GM21360 (cell line): ENCODE results near the gene PASK.

Experiments used
- ATAC-seq: cut with Tn5 transposase; IDR thresholded peaks from one replicate; pipeline ENCODE4 v1.9.1; 2021; ENCODE audit warnings: mild to moderate bottlenecking, moderate library complexity; ENCODE audit not compliant: unreplicated experiment

The PASK gene

DNA sequence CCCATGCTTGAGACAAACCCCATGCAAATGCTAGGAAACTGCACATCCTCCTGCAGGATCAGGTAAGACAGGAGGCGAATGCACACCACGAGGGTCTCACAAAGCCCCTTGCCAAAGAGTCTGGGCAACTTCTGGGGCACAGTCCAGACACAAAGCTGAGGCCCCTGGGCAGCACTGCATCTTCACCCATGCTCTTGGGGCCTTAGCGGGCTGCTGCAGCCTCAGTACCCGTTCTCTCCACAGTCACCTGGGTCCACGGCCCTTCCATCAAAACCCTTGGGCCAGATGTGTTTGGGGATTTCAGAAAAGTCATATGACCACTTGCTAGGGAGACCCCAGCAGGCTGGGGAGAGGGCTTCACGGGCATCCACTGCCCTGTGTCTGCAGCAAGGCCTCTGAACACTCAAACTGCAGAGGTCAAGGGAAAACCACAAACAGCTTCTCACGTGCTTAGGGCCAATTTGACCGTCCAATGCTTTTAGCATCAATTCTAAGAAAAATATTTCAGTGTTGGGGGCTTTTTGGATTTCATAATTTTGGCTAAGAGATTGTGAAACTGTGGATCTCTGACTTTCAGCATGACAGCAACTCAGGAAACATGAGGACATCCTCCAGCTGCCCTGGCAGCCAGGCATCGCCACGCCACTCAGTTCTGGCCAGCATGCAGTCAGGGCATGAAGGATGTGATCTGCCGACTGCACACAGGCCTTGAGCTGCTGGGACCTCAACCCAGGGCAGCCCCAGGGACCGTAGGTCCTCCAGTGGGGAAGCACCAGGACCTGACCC, 20.0 kb downstream of the PASK start:
- no peak for ATAC-seq

DNA sequence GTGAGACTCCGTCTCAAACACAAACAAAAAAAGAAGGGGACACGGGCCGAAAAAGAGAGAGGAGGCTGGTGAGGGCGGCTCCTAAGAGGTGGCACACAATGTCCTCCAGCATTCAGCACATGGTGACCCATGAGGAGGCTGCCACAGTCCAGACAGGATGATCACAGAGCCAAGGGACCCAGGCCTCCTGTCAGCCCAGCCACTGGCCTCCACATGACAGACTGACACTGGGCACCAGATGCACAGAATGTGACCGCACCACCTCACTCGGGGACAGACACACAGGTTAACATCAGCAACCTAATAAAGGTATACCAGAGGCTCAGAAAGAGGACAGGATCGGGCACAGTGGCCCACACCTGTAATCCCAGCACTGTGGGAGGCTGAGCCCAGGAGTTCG, 21.0 kb downstream of the PASK start:
- ATAC-seq, result no peak

GRCh38 chr2:241126771-241127202, 22.5 kb downstream of the PASK start:
- ATAC-seq, result no peak

DNA sequence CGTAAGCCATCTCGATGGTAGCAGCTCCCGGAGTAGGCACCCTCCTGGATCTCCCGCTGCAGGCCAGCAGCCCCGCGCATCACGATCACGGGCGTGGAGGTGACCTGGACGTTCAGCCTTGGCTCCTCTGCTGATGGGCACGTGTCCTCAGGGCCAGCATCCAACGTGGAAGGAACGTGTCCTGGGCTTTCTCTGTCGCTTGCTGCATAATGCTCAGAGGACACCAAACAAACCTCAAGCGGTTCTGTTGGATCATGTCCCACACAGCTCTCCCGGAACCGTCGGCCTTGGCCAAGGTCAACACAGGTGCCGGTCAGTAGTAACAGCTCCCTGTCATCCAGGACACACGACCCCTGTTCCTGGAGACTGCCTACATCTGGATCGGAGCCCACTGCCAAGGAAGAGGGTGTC, 23.1 kb downstream of the PASK start:
- ATAC-seq, result no peak

DNA sequence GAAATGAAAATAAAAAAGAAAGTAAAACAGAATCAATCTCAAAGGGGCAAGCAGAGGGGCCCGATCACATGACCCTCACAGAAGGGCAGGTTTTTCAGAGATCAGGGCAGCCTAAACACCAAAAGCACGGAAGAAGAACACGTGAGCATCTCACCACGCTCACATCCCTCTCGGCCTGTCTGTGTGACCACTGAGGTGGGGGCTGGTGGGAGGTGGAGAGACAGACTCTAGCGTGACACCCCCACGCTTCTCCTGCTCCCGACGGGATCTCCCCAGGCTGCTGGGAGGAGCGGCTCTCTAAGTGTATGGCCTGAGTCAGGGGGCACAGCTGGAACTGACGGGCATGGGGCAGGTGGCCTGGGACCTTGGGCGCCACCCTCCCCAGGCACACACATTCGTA, 23.6 kb downstream of the PASK start:
- ATAC-seq, result no peak

- no peak for ATAC-seq
Measured at GRCh38 chr2:241123816-241124536, 25.3 kb downstream of the PASK start.

- ATAC-seq, result no peak
Measured at GRCh38 chr2:241122376-241123002, 26.8 kb downstream of the PASK start.

DNA sequence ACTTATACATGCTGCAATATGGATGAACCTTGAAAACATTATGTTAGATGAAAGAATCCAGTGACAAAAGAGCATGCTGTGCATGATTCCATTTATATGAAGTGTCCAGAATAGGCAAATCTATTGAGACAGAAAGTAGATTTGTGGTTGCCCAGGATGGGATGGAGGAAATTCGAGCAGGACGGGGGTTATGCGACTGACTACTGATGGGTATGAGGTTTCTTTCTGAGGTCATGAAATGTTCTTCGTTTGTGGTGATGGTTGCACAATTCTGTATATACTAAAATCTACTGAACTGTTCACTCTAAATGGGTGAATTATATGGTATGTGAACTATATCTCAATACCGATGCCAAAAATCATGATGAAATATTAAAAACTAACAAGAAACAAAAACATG, 28.3 kb downstream of the PASK start:
- no peak for ATAC-seq

- ATAC-seq, result no peak
Measured at GRCh38 chr2:241120440-241120839, 28.8 kb downstream of the PASK start.

GRCh38 chr2:241118737-241119505, 30.4 kb downstream of the PASK start:
- no peak for ATAC-seq

DNA sequence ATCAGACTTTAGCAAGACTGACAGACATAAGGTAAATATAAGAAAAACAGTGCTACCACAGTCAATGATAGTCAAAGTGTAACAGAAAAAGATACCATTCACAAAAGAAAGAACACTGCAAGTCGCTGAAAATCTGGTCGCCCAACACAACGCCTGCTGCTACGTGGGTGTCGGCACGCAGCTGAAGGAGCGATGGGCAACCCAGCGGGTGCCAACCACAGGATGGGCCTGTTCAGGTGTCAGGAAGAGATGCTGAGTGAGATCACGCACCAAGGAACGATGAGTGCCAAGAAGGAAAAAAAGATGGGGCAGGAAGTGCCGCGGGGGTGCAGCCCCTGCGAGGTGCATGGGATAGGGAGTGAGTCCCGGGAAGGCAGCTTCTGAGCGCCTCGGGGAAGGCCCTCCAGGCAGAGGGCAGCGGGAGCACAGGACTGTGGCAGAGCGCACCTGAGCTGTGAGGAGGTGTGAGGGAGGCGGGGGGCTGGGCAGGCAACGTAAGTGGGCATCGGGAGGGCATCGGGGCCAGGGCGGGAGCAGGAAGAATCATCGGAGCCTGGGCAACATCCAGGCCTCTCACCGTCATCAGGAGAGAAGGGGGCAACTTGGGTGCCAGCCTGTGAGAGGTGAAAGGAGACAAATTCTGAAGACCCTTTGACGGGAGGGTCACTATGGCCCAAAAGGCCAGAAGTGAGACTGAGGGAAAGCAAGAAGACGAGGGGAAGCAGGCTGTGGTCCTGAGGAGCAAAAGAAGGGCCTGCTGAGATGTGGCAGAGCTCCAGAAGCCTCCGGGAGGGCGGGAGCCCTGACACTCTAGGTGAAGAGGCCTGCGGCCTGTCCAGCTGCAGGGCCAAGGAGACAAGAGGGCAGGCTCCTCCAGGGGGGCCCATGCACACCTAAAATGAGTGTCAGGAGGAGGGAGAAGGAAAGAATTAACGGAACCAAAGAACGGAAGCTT, 32.4 kb downstream of the PASK start:
- ATAC-seq, result no peak

GRCh38 chr2:241115361-241115760, 33.9 kb downstream of the PASK start:
- ATAC-seq, result no peak

DNA sequence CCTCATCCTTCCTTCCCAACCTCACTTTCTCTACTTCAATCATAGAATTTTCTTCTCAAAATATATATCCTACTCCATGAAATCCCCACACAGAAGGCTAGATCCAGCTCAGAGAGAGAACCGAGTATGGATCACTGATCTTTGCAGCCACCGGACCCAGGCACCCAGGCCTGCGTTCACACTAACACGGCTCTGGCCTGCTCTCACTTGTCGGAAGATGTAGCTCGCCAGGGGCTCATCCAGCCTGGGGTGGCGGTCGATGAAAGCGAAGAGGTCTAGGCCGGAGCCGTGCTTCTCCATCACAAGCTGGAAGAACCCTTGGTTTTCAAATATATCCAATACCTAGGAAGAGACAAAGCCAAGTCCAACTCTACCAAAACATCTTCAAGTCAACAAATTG, 34.4 kb downstream of the PASK start:
- ATAC-seq, result no peak

GRCh38 chr2:241112592-241112991, 36.7 kb downstream of the PASK start:
- ATAC-seq, result no peak

DNA sequence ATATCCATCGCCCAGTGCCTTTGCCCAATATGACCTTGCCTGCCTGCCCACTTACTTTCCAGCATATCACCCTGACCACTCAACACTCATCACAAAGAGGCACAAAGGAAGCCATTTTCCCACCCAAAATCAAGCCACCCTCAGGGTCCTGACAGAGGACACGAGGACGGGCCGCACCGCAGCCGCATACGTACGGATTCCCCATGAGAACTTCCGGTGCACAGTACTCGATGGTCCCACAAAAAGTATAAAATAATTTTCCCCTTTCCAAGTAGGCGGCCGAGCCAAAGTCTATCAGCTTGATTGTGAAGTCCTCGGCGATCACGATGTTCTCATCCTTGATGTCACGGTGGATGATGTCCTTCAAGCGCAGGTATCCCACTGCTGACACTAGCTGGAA, 37.2 kb downstream of the PASK start:
- ATAC-seq, result no peak

DNA sequence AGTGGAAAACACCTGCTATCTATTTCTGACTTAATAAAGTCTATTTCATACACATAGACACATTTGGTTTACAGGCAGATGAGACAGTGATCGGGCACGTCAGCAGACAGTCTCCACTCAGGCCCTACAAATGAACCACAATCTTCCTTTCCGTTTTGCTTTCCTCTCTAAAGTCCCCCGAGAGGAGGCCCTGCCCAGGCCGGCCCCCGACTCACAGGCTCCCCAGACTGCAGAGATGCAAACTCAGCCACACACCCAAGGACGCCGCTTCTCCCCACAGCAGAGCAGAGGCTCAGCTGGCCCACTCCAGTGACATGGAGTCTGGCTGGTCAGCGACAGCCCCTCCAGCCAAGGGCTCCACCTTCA, 37.8 kb downstream of the PASK start:
- no peak for ATAC-seq

DNA sequence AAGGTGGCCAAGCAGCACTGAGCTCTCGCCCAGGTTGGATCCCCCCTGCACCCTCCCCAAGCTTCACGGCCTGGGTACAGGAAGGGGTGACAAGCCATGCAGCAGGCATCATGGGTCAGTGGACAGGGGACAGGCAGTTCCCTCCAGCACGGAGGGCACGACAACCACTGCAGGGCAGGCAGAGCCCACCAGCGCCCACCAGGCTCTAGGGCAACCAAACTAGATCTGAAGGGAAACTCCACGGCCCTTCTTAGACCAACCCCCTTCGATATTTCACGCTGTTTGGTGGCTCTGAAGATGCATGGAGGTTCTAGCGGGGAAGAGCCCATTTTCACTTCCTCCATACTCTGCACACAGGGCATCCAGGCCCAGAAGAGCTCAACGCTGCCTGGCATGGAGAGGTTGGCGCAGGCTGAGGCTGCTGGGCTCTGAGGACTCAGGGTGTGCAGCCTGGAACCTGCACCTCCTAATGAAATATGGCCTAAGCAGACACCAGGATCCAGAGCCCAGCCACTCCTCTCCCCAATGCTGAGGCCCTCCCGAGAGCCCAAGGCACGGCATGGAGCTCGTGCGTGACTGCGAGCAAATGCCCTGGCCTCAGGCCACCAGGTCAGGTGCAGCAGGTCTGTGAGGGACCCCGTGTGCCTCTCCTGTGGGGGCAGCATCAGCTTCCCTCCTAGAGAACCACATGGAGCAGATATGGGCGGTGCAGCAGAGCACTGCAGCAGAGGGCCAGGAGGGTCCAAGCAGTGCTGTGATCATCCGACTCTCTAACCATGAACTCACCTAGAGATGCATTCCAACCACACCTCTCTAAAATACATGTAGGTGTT, 38.4 kb downstream of the PASK start:
- no peak for ATAC-seq

DNA sequence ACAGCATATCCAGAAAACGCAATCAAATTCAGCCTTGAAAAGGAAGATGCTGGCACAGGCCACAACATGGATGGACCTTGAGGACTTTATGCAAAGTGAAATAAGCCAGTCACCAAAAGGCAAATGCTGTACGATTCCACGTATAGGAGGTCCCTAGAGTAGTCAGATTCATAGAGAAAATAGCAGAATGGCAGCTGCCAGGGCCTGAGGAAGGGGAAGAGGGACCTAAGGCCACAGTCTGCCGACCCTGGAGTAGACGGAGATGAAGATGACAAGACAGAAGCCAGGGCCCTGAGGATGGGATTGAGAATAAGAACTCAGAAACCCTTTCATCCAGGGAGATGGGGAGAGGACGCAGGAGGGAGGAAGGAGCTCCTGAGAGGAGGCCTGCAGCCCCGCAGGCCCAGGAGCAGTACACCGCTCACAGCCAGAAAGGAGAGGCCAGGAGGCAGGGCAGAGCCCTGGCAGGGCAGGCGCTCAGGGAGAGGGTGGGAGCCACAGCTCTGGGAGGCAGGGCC, 39.1 kb downstream of the PASK start:
- ATAC-seq, result no peak
